Stomach smooth muscle (tissue), 2 donors: ENCODE results near the gene ZNF415.
"Not testable (repeated sequence)": the region's sequence is repeated elsewhere in the genome, so short reads cannot be mapped to it uniquely, and the experiment has no call there.

ENCODE experiments used
- H3K27ac ChIP-seq: one replicate; pipeline ENCODE4 v1.7.0; 2013; ENCODE audit warnings: mild to moderate bottlenecking, low read length, inconsistent platforms
- H3K27me3 ChIP-seq, 2 donors: one replicate each; pipeline ENCODE4 v1.7.0; 2013; ENCODE audit warnings: low read length in 2 of 2; ENCODE audit not compliant: insufficient read depth in 2 of 2, control insufficient read depth in 1 of 2
- H3K36me3 ChIP-seq, 2 donors: one replicate each; pipeline ENCODE4 v1.7.0; 2013; ENCODE audit warnings: low read length in 2 of 2; ENCODE audit not compliant: control insufficient read depth in 2 of 2, insufficient read depth in 2 of 2
- H3K4me1 ChIP-seq: one replicate; pipeline ENCODE4 v1.7.0; 2013; ENCODE audit warnings: low read length; ENCODE audit not compliant: control insufficient read depth, insufficient read depth
- H3K4me3 ChIP-seq, 2 donors: one replicate each; pipeline ENCODE4 v1.7.0; 2013; ENCODE audit warnings: low read length in 2 of 2
- H3K9ac ChIP-seq, 2 donors: one replicate each; pipeline ENCODE4 v1.7.0; 2013; ENCODE audit warnings: low read length in 2 of 2, mild to moderate bottlenecking in 1 of 2
- H3K9me3 ChIP-seq, 2 donors: one replicate each; pipeline ENCODE4 v1.7.0; 2013; ENCODE audit warnings: low read length in 2 of 2; ENCODE audit not compliant: control insufficient read depth in 2 of 2
- donor health status: healthy.
- donor health status: Pancreatic carcinoma.

Gene ZNF415

DNA sequence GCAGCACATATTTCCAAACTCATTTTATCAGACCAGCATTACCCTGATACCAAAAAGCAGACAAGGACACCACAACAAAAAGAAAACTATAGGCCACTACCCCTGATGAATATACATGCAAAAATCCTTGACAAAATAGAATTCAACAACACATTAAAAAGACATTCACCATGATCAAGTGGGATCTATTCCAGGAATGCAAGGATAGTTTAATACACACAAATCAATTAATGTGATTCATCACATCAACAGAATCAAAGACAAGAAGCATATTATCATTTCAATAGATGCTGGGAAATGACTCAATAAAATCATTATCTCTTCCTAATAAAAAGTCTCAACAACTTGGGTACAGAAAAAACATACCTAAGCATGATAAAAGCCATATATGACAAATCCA, 14.9 kb upstream of the ZNF415 start:
- Histone ChIP-seq H3K9me3 (peaks cover 8 to 14% of the 10 kb centered on the region in 2 donors), H3K4me1 (no peaks in the 10 kb centered on the region), H3K9ac (no peak overlapping the region), H3K36me3 (peaks cover 16 to 41% of the 10 kb centered on the region in 2 donors), H3K4me3 (no peak overlapping the region), H3K27me3 (no peaks in the 10 kb centered on the region), H3K27ac (no peak overlapping the region)

DNA sequence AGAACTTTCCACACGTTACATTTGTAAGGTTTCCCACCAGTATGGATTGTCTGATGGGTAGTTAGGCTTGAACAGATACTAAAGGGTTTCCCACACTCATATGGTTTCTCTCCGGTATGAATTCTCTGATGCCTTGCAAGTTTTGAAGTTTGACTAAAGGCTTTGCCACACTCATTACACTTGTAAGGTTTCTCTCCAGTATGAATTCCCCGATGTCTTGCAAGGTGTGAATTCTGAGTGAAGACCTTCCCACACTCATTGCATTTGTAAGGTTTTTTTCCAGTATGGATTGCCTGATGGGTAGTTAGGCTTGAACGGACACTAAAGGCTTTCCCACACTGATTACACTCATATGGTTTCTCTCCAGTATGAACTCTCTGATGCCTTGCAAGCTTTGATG, 7.6 kb upstream of the ZNF415 start:
- H3K36me3 ChIP-seq: peaks cover 14 to 25% of the 10 kb centered on the region in 2 donors
- no peak overlapping the region for H3K4me3 ChIP-seq
- H3K27ac ChIP-seq: no peak overlapping the region
- H3K27me3 ChIP-seq: no peaks in the 10 kb centered on the region
- H3K4me1 ChIP-seq: no peaks in the 10 kb centered on the region
- peaks cover 8 to 12% of the 10 kb centered on the region in 2 donors for H3K9me3 ChIP-seq
- no peak overlapping the region for H3K9ac ChIP-seq

DNA sequence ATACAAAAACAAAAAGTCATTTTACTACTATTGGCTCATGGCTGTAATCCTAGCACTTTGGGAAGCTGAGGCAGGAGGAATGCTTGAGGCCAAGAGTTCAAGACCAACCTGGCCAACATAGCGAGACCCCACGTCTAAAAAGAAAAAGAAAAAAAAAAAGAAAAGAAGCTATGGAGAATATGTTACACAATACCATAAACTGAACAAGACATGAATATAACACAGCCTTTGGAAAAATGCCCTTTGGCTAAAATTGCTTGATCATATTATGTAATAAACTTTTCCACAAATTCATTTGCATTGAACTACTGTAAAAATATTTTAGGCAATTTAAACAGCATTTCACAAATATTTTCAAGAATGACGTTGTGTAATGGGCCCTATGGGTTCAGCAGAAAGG, 3.7 kb upstream of the ZNF415 start:
- Histone ChIP-seq H3K4me3 (no peak overlapping the region), H3K27me3 (no peaks in the 10 kb centered on the region), H3K27ac (no peak overlapping the region), H3K4me1 (peaks cover 7% of the 10 kb centered on the region), H3K36me3 (peaks cover 3 to 8% of the 10 kb centered on the region in 2 donors), H3K9me3 (peaks cover 8 to 9% of the 10 kb centered on the region in 2 donors), H3K9ac (no peak overlapping the region)

DNA sequence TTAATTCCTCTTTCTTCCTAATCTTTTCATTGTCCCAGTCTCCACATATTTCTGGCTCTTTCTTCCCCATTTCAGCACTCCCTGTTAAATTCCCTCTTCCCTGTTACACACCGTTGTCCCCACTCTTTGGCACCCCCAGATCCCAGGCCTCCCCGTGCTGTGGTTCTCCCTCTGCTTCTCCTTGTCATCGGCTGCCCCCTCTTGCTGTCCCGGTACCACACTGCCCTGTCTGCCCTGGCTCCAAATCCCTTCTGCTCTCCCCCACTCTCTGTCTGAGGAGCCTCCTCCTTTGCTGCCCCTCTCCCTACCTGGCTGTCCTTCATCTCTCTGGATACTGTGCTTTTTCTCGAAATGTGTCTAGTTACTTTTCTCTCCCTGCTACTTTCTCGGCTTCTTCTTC, 983 bp downstream of the ZNF415 start:
- Histone ChIP-seq H3K36me3 (peaks cover 0 to 3% of the 10 kb centered on the region in 2 donors), H3K4me3 (peak overlapping the region; percentile 75 to 84), H3K4me1 (peaks cover 12% of the 10 kb centered on the region), H3K27me3 (no peaks in the 10 kb centered on the region), H3K27ac (no peak overlapping the region), H3K9me3 (no peaks in the 10 kb centered on the region), H3K9ac (peak overlapping the region; percentile 76 to 82)

DNA sequence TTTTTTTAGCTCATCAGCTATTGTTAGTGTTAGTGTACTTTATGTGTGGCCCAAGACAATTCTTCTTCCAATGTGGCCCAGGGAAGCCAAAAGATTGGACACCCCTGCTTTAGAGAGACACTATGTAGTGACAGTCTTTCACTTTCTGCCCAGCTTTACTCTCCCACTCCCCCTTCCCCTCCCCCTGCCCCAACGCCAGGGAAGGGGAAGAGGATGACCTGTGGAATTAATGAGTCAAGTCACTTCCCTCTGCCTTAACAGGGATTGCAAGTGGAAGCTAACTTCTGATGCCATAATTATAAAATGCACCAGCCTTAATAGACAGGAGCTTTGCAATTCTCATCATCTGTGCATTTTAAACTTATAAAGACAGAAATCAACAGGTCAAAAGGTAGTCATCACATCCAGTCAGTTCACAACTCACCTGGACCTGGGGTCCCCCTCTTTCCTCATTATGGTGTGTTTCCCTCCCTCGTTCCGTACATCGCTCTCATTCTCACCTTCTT, 1.6 kb downstream of the ZNF415 start:
- H3K4me3 ChIP-seq: no peak overlapping the region

DNA sequence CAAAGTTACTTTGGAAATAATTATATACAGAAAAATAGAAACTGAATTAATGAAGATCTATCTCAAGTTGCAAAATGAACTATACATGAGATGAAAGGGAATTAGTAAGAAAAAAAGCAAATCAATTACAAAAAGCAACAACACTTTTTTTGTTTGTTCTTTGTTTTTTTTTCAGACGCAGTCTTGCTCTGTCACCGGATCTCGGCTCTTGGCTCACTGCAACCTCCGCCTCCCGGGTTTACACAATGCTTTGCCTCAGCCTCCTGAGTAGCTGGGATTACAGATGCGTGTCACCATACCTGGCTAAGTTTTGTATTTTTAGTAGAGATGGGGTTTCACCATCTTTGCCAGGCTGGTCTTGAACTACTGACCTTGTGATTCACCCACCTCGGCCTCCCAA, 2.2 kb downstream of the ZNF415 start:
- H3K9ac ChIP-seq: no peak overlapping the region
- H3K9me3 ChIP-seq: no peaks in the 10 kb centered on the region
- H3K27ac ChIP-seq: no peak overlapping the region
- H3K4me1 ChIP-seq: peaks cover 12% of the 10 kb centered on the region
- H3K36me3 ChIP-seq: peaks cover 0 to 3% of the 10 kb centered on the region in 2 donors
- no peak overlapping the region for H3K4me3 ChIP-seq
- H3K27me3 ChIP-seq: no peaks in the 10 kb centered on the region

More for the DNA sequence above, 1.6 kb downstream of the ZNF415 start:
- H3K9ac ChIP-seq: no peak overlapping the region
- H3K9me3 ChIP-seq: no peaks in the 10 kb centered on the region
- peaks cover 12% of the 10 kb centered on the region for H3K4me1 ChIP-seq
- H3K36me3 ChIP-seq: peaks cover 0 to 3% of the 10 kb centered on the region in 2 donors
- no peak overlapping the region for H3K27ac ChIP-seq
- H3K27me3 ChIP-seq: no peaks in the 10 kb centered on the region

DNA sequence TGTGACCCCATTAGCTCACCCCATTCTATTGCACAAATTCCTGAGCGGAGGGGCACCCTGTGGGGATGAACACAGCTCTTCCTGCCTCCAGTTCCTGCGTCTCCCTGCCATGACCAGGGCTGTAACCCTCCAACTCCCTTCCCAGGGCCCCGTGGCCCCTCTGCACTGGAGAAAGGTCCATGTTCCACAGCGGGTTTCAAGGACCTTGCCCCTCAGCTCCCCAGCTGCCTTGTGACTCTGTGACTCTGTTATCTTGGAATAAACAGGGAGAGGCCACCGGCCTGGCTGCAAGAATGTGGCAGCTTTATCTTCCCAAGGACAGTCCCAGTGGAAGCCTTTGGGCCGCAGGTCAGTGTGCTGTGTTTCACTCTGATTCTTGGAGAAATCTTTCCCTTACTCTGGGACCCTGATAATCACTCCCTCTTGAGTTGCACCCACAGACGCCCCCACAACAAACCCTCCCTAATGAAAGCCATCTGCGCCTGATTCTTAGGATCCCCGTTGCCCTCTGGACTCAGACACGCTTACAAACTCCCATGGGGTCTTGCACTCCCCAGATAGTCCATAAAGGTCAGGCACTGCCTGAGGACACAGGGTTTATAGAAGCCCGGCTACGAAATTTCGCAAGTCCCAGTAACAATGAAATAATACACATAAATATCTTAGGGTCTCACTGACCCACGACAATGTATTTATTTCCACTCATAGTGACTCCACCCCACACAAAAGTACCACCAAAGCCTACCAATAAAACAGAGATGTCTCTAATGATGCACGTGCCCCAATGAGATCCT, 5.8 kb downstream of the ZNF415 start:
- H3K27me3 ChIP-seq, H3K4me3 ChIP-seq, H3K27ac ChIP-seq, H3K9ac ChIP-seq, H3K36me3 ChIP-seq, H3K9me3 ChIP-seq, H3K4me1 ChIP-seq: not testable (repeated sequence)

DNA sequence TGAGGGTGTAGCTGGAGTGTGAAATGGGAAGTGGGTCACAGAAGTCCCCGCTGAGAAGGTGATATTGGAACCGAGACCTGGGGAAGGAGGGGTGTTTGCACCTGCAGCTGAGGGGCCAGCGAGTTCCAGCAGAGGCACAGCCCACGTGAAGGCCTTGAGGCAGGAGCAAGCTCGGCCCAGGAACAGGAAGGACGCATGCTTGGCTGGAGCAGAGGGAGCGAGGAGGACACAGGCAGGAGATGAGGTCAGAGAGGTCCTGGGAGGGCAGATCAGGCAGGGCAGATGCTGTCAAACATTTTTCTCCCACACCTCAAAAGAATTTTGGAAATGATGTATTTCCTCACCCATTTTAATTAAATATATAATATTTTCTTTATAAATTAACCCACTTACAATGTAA, 9.3 kb downstream of the ZNF415 start:
- Histone ChIP-seq H3K4me1 (no peaks in the 10 kb centered on the region), H3K4me3 (no peak overlapping the region), H3K27ac (no peak overlapping the region), H3K27me3 (no peaks in the 10 kb centered on the region), H3K9ac (no peak overlapping the region), H3K36me3 (peaks cover 6 to 8% of the 10 kb centered on the region in 2 donors), H3K9me3 (no peaks in the 10 kb centered on the region)

DNA sequence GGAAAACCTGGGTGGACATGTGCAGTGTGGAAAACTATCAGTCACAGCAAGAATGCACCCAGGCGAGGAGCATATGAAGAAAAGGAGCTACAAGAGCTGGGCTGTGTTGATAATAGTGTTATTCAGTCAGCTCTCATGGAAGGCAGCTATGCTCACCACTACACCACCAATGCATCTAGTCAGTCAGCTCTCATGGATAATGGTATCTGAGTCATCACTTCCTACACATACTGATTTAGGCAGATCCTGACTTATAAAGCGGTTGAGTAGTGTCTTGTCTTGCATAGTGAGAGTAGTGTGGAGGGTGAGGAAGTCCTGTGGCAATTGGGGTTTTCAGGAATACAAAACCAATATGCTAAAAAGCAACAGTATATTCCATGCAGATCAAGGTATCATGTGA, 20.4 kb downstream of the ZNF415 start:
- H3K27ac ChIP-seq: no peak overlapping the region
- no peak overlapping the region for H3K9ac ChIP-seq
- H3K4me1 ChIP-seq: no peaks in the 10 kb centered on the region
- H3K4me3 ChIP-seq: no peak overlapping the region
- H3K9me3 ChIP-seq: no peaks in the 10 kb centered on the region
- peaks cover 40 to 55% of the 10 kb centered on the region in 2 donors for H3K36me3 ChIP-seq
- H3K27me3 ChIP-seq: no peaks in the 10 kb centered on the region

DNA sequence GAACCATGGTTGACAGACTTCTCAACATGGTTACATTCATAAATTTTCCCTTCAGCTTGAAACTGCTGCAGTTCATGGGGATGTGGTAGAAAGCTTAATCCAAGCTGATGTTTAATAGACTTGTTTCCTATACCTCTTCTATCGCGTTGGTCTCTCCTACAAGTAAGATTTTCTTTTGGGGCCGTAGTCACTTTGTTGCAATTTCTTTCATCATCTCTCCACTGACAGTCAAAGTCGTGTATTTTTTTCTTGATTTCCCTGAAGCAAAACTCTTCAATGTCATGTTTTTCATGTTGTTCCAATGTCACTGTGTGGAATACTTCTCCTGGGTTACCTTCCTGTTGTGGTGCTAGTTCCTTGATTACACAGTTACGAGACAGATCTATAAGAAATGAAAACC, 23.2 kb downstream of the ZNF415 start:
- H3K4me1 ChIP-seq: no peaks in the 10 kb centered on the region
- no peak overlapping the region for H3K27ac ChIP-seq
- no peak overlapping the region for H3K9ac ChIP-seq
- H3K9me3 ChIP-seq: no peaks in the 10 kb centered on the region
- no peaks in the 10 kb centered on the region for H3K27me3 ChIP-seq
- peaks cover 24 to 32% of the 10 kb centered on the region in 2 donors for H3K36me3 ChIP-seq
- no peak overlapping the region for H3K4me3 ChIP-seq
